Astrocyte of the cerebellum (primary cell): ENCODE data around the gene RABEP2.

Experiments used
- DNase-seq: peaks from one replicate; pipeline ENCODE4 v3.0.0-alpha.2; 2011; ENCODE audit warnings: low read depth
- H3K4me3 ChIP-seq: 2 replicates; pipeline ENCODE4 v1.5.1; 2011; ENCODE audit warnings: mild to moderate bottlenecking, low read depth, low read length, moderate library complexity
- CTCF ChIP-seq: IDR thresholded peaks from 2 replicates; pipeline ENCODE4 v1.5.1; 2012; ENCODE audit warnings: low read length, low read depth, moderate library complexity, mild to moderate bottlenecking; ENCODE audit errors: missing control alignments
- in situ Hi-C: cut with HindIII; loops from 2 replicates; pipeline ENCODE4 v1.10.0; 2017; ENCODE audit warnings: low sequenced_read_pairs

The RABEP2 gene

GRCh38 chr16:28880955-28881354 is 44.1 kb downstream of the RABEP2 start:
- no peak for TF ChIP-seq CTCF
- in situ Hi-C loops = no loop called here
- no peak for DNase-seq
- H3K4me3 ChIP-seq = no peak overlapping the region

GRCh38 chr16:28880589-28880915 is 44.5 kb downstream of the RABEP2 start:
- TF ChIP-seq CTCF = no peak
- in situ Hi-C loops = no loop called here
- H3K4me3 ChIP-seq = peak overlapping the region; percentile 74
- DNase-seq = no peak

- TF ChIP-seq CTCF = no peak
- H3K4me3 ChIP-seq = peak overlapping the region; percentile 74
- in situ Hi-C loops = no loop called here
- peak; percentile 35 for DNase-seq
Observed at GRCh38 chr16:28879841-28880588, 45.0 kb downstream of the RABEP2 start.

GRCh38 chr16:28879261-28879840 is 45.7 kb downstream of the RABEP2 start:
- peak overlapping the region; percentile 74 for H3K4me3 ChIP-seq
- TF ChIP-seq CTCF = no peak
- DNase-seq = no peak
- in situ Hi-C loops = no loop called here

GRCh38 chr16:28878083-28878926 is 46.7 kb downstream of the RABEP2 start, which contains the start of gene ATP2A1:
Gene ATP2A1 (plus strand): TSS chr16:28878488. CDS start chr16:28878672, 184 bp downstream.
- in situ Hi-C loops = no loop called here
- peak within 1 kb of the TSS; percentile 74 for H3K4me3 ChIP-seq
- no peak for DNase-seq
- TF ChIP-seq CTCF = no peak

- no peak for TF ChIP-seq CTCF
- DNase-seq = no peak
- in situ Hi-C loops = no loop called here
- H3K4me3 ChIP-seq = no peak overlapping the region
Observed at GRCh38 chr16:28877655-28878000, 47.4 kb downstream of the RABEP2 start.
